Astrocyte (in vitro differentiated cells and primary cell): Measurements from ENCODE around the gene NFATC1. TPM values are rescaled to one million over a fixed set of nuclear protein-coding genes. Genes with fewer than 3 reads are reported as not detected.

Experiments used
- DNase-seq: peaks from one replicate; pipeline ENCODE4 v3.0.0-alpha.2; 2010; ENCODE audit warnings: low read depth
- FAIRE-seq: peaks from 2 replicates; lab custom pipeline; 2011; peaks lifted over from hg19 to GRCh38; lab: Jason Lieb, UNC
- H2AFZ ChIP-seq: 2 replicates; pipeline ENCODE4 v1.6.0; 2012; ENCODE audit warnings: low read depth, low read length, inconsistent platforms
- H3K27ac ChIP-seq: 2 replicates; pipeline ENCODE4 v1.5.1; 2011; ENCODE audit warnings: low read depth, low read length, inconsistent platforms
- H3K27me3 ChIP-seq: 2 replicates; pipeline ENCODE4 v1.6.0; 2011; ENCODE audit warnings: low read length, inconsistent platforms; ENCODE audit not compliant: insufficient read depth
- H3K36me3 ChIP-seq: 2 replicates; pipeline ENCODE4 v1.5.1; 2011; ENCODE audit warnings: low read length, inconsistent platforms; ENCODE audit not compliant: insufficient read depth
- H3K4me1 ChIP-seq: 2 replicates; pipeline ENCODE4 v1.5.1; 2011; ENCODE audit warnings: low read length, inconsistent platforms; ENCODE audit not compliant: insufficient read depth
- H3K4me2 ChIP-seq: 2 replicates; pipeline ENCODE4 v1.6.0; 2012; ENCODE audit warnings: low read length, inconsistent platforms
- H3K4me3 ChIP-seq: 2 replicates; pipeline ENCODE4 v1.5.1; 2011; ENCODE audit warnings: low read depth, mild to moderate bottlenecking, low read length, inconsistent platforms; ENCODE audit not compliant: insufficient read depth
- H3K79me2 ChIP-seq: 2 replicates; pipeline ENCODE4 v1.6.0; 2012; ENCODE audit warnings: mild to moderate bottlenecking, low read length, inconsistent platforms; ENCODE audit not compliant: insufficient read depth
- H3K9ac ChIP-seq: 2 replicates; pipeline ENCODE4 v1.6.0; 2012; ENCODE audit warnings: mild to moderate bottlenecking, low read length, inconsistent platforms
- H3K9me3 ChIP-seq: 2 replicates; pipeline ENCODE4 v1.5.1; 2012; ENCODE audit warnings: low read depth, mild to moderate bottlenecking, low read length, inconsistent platforms; ENCODE audit not compliant: insufficient read depth
- H4K20me1 ChIP-seq: 2 replicates; pipeline ENCODE4 v1.6.0; 2012; ENCODE audit warnings: low read length, inconsistent platforms; ENCODE audit not compliant: insufficient read depth
- H3K27ac Mint-ChIP-seq: one replicate; pipeline ENCODE4 v1.8.0; 2021; ENCODE audit warnings: mild to moderate bottlenecking, mixed read lengths; ENCODE audit not compliant: unreplicated experiment
- H3K27me3 Mint-ChIP-seq: one replicate; pipeline ENCODE4 v1.8.0; 2021; ENCODE audit warnings: low read depth, mixed read lengths; ENCODE audit not compliant: unreplicated experiment
- H3K36me3 Mint-ChIP-seq: one replicate; pipeline ENCODE4 v1.8.0; 2021; ENCODE audit warnings: low read depth, mixed read lengths; ENCODE audit not compliant: unreplicated experiment
- H3K4me1 Mint-ChIP-seq: one replicate; pipeline ENCODE4 v1.8.0; 2021; ENCODE audit warnings: low read depth, mixed read lengths; ENCODE audit not compliant: unreplicated experiment
- H3K4me3 Mint-ChIP-seq: one replicate; pipeline ENCODE4 v1.8.0; 2021; ENCODE audit warnings: mild to moderate bottlenecking, moderate library complexity, mixed read lengths; ENCODE audit not compliant: unreplicated experiment
- H3K9me3 Mint-ChIP-seq: one replicate; pipeline ENCODE4 v1.8.0; 2021; ENCODE audit warnings: mild to moderate bottlenecking, mixed read lengths; ENCODE audit not compliant: unreplicated experiment
- CTCF ChIP-seq: IDR thresholded peaks from 2 replicates; pipeline ENCODE4 v1.5.1; 2011; ENCODE audit warnings: low read depth, mild to moderate bottlenecking, inconsistent platforms, low read length, moderate library complexity; ENCODE audit not compliant: insufficient read depth
- EZH2 ChIP-seq: IDR thresholded peaks from 2 replicates; pipeline ENCODE4 v1.6.1; 2012; ENCODE audit warnings: mild to moderate bottlenecking, low read length, inconsistent platforms; ENCODE audit not compliant: insufficient read depth
- total RNA-seq: library from RNA; stranded (reverse); gene quantifications from 2 replicates; pipeline ENCODE4 v1.2.1, GENCODE V29; 2021

NFATC1 gene
- total RNA-seq, 1 donor from 2014 or later, result 11.0 TPM

GRCh38 chr18:79361766-79362522 lies 33.8 kb upstream of the NFATC1 start:
- peak; percentile 87 for DNase-seq
- H2AFZ ChIP-seq, result peak overlapping the region; percentile 46
- H3K9me3 Mint-ChIP-seq, result peaks cover 5% of the 10 kb centered on the region
- no peaks in the 10 kb centered on the region for H4K20me1 ChIP-seq
- H3K4me1 ChIP-seq, result peaks cover 24% of the 10 kb centered on the region
- peak overlapping the region; percentile 75 for H3K27ac ChIP-seq
- peaks cover 3% of the 10 kb centered on the region for H3K36me3 ChIP-seq
- H3K4me2 ChIP-seq, result peak overlapping the region; percentile 75
- H3K36me3 Mint-ChIP-seq, result peaks cover 5% of the 10 kb centered on the region
- FAIRE-seq, result peak; percentile 50
- no peaks in the 10 kb centered on the region for H3K27me3 ChIP-seq
- H3K79me2 ChIP-seq, result no peaks in the 10 kb centered on the region
- no peak for TF ChIP-seq CTCF
- peaks cover 24% of the 10 kb centered on the region for H3K4me1 Mint-ChIP-seq
- peak overlapping the region; percentile 63 for H3K9ac ChIP-seq
- H3K9me3 ChIP-seq, result no peaks in the 10 kb centered on the region
- H3K4me3 ChIP-seq, result peak overlapping the region; percentile 21
- no peaks in the 10 kb centered on the region for H3K27me3 Mint-ChIP-seq
- no peak overlapping the region for H3K4me3 Mint-ChIP-seq
- peak overlapping the region; percentile 80 for H3K27ac Mint-ChIP-seq

GRCh38 chr18:79365701-79366100 lies 30.0 kb upstream of the NFATC1 start:
- no peak overlapping the region for H3K4me3 ChIP-seq
- H3K4me1 ChIP-seq, result peaks cover 24% of the 10 kb centered on the region
- Mint-ChIP-seq H3K27me3 (no peaks in the 10 kb centered on the region), H3K4me1 (peaks cover 24% of the 10 kb centered on the region), H3K4me3 (no peak overlapping the region), H3K9me3 (peaks cover 5% of the 10 kb centered on the region), H3K27ac (no peak overlapping the region), H3K36me3 (peaks cover 7% of the 10 kb centered on the region)
- H3K27ac ChIP-seq, result peak overlapping the region; percentile 41
- peak overlapping the region; percentile 51 for H3K4me2 ChIP-seq
- no peaks in the 10 kb centered on the region for H4K20me1 ChIP-seq
- H3K79me2 ChIP-seq, result no peaks in the 10 kb centered on the region
- H3K9ac ChIP-seq, result no peak overlapping the region
- H3K9me3 ChIP-seq, result no peaks in the 10 kb centered on the region
- FAIRE-seq (no peak), DNase-seq (peak; percentile 73)
- no peaks in the 10 kb centered on the region for H3K27me3 ChIP-seq
- H2AFZ ChIP-seq, result no peak overlapping the region
- TF ChIP-seq EZH2 (no peak), CTCF (no peak)
- H3K36me3 ChIP-seq, result no peaks in the 10 kb centered on the region
